CD4-positive, alpha-beta T cell (primary cell): ENCODE results near the gene ITGA2. TPM values are rescaled to one million over a fixed set of nuclear protein-coding genes. Genes with fewer than 3 reads are reported as not detected.

Source experiments
- ATAC-seq: fragments of 200-7000 bp; cut with Tn5 transposase; one replicate; pipeline ENCODE4 v1.10.0; 2022; ENCODE audit warnings: mild to moderate bottlenecking; ENCODE audit not compliant: poor library complexity
- CTCF ChIA-PET: fragments of 350-600 bp; sonication (Branson Sonifier 250); formaldehyde crosslinking; loops from one replicate; lab custom pipeline; 2021; ENCODE audit warnings: antibody characterized with exemption, inconsistent platforms; lab: Charles Lee
- POLR2A ChIA-PET: fragments of 350-600 bp; sonication (Branson Sonifier 250); formaldehyde crosslinking; loops from one replicate; lab custom pipeline; 2021; ENCODE audit warnings: antibody characterized with exemption, inconsistent platforms; lab: Charles Lee
- DNase-seq, 14 experiments: peaks; one replicate each; pipeline ENCODE4 v3.0.0-alpha.2; 2013 to 2020; ENCODE audit warnings: mixed read lengths in 2 of 14
- H3K27ac ChIP-seq, 2 donors: one replicate each; pipeline versions ENCODE4 v1.5.1 to v1.7.0; 2013; ENCODE audit warnings: low read length in 2 of 2, low read depth in 1 of 2, mild to moderate bottlenecking in 1 of 2
- H3K27me3 ChIP-seq, 2 experiments: 1 replicate in 1 of 2; 2 replicates in 1 of 2; pipeline versions ENCODE4 v1.6.1 to v1.7.0; 2013; ENCODE audit warnings: low read length in 2 of 2, control low read depth in 1 of 2, mild to moderate bottlenecking in 1 of 2, moderate library complexity in 1 of 2; ENCODE audit not compliant: insufficient read depth in 2 of 2, control insufficient read depth in 1 of 2
- H3K36me3 ChIP-seq: one replicate; pipeline ENCODE4 v1.6.1; 2013; ENCODE audit warnings: low read length, control low read depth; ENCODE audit not compliant: insufficient read depth
- H3K4me1 ChIP-seq: one replicate; pipeline ENCODE4 v1.6.1; 2013; ENCODE audit warnings: low read length, control low read depth; ENCODE audit not compliant: insufficient read depth
- H3K4me3 ChIP-seq: one replicate; pipeline ENCODE4 v1.5.1; 2013; ENCODE audit warnings: mild to moderate bottlenecking, low read length, moderate library complexity
- H3K9me3 ChIP-seq, 2 experiments: 1 replicate in 1 of 2; 2 replicates in 1 of 2; pipeline versions ENCODE4 v1.6.1 to v1.7.0; 2013; ENCODE audit warnings: low read length in 2 of 2, mild to moderate bottlenecking in 2 of 2, control low read depth in 1 of 2, moderate library complexity in 1 of 2; ENCODE audit not compliant: control insufficient read depth in 1 of 2, insufficient read depth in 1 of 2
- H3K27ac Mint-ChIP-seq: one replicate; pipeline ENCODE4 v1.8.0; 2020; ENCODE audit warnings: mixed read lengths
- H3K27me3 Mint-ChIP-seq: one replicate; pipeline ENCODE4 v1.8.0; 2021; ENCODE audit warnings: mixed read lengths
- H3K36me3 Mint-ChIP-seq: one replicate; pipeline ENCODE4 v1.8.0; 2021; ENCODE audit warnings: low read depth, mixed read lengths
- H3K4me1 Mint-ChIP-seq: one replicate; pipeline ENCODE4 v1.8.0; 2021; ENCODE audit warnings: low read depth, mixed read lengths
- H3K4me3 Mint-ChIP-seq: one replicate; pipeline ENCODE4 v1.8.0; 2020; ENCODE audit warnings: mild to moderate bottlenecking, mixed read lengths
- H3K9me3 Mint-ChIP-seq: one replicate; pipeline ENCODE4 v1.8.0; 2020; ENCODE audit warnings: mixed read lengths
- CTCF ChIP-seq: fragments of 200-600 bp; IDR thresholded peaks from one replicate; pipeline ENCODE4 v1.8.0; 2022; ENCODE audit warnings: antibody characterized with exemption, mild to moderate bottlenecking
- intact Hi-C, 2 experiments: fragments of 100-400 bp; cut with DNase I in 1 of 2; cut with micrococcal nuclease in 1 of 2; formaldehyde crosslinking; loops; one replicate each; pipeline versions ENCODE4 v1.15.1 to v1.9.0; 2023 to 2025; cut with DNase I, micrococcal nuclease
- total RNA-seq, 174 experiments: library from RNA in 2 of 174; stranded (reverse) in 2 of 174; gene quantifications; one replicate each; pipeline ENCODE4 v1.2.3 and lab custom pipeline; 2021 to 2026

The ITGA2 gene
- total RNA-seq, 2 experiments from 2014 or later, result 0.03 to 0.11 TPM

- no peak overlapping the region for H3K4me3 ChIP-seq
- H3K4me1 ChIP-seq, result no peaks in the 10 kb centered on the region
- ChIA-PET POLR2A (no interaction called here), CTCF (no interaction called here)
- TF ChIP-seq CTCF, result no peak
- Mint-ChIP-seq H3K9me3 (no peaks in the 10 kb centered on the region), H3K27me3 (peaks cover 5% of the 10 kb centered on the region), H3K36me3 (no peaks in the 10 kb centered on the region), H3K4me3 (no peak overlapping the region), H3K27ac (no peak overlapping the region), H3K4me1 (no peaks in the 10 kb centered on the region)
- DNase-seq (no peak), ATAC-seq (no peak)
- H3K9me3 ChIP-seq, result no peaks in the 10 kb centered on the region
- H3K27ac ChIP-seq, result no peak overlapping the region
- H3K27me3 ChIP-seq, result no peaks in the 10 kb centered on the region
- intact Hi-C loops, result loop anchor here in 1 of 2 experiments (10.0 kb wide), 1 partner anchor 1101 kb away; no protein-coding TSS in a partner anchor
- H3K36me3 ChIP-seq, result no peaks in the 10 kb centered on the region
Observed at GRCh38 chr5:53123702-53124101, 134.6 kb downstream of the ITGA2 start.

- Histone ChIP-seq H3K4me1 (no peaks in the 10 kb centered on the region), H3K27me3 (no peaks in the 10 kb centered on the region), H3K27ac (no peak overlapping the region), H3K4me3 (no peak overlapping the region), H3K36me3 (no peaks in the 10 kb centered on the region), H3K9me3 (no peaks in the 10 kb centered on the region)
- ChIA-PET CTCF (no interaction called here), POLR2A (no interaction called here)
- DNase-seq (no peak), ATAC-seq (no peak)
- Mint-ChIP-seq H3K4me1 (no peaks in the 10 kb centered on the region), H3K36me3 (no peaks in the 10 kb centered on the region), H3K4me3 (no peak overlapping the region), H3K27me3 (peaks cover 5% of the 10 kb centered on the region), H3K9me3 (no peaks in the 10 kb centered on the region), H3K27ac (no peak overlapping the region)
- TF ChIP-seq CTCF, result no peak
- intact Hi-C loops, result loop anchor here in 1 of 2 experiments (10.0 kb wide), 1 partner anchor 1098 kb away; no protein-coding TSS in a partner anchor
Observed at GRCh38 chr5:53126521-53126920, 137.4 kb downstream of the ITGA2 start.

- Mint-ChIP-seq H3K4me3 (no peak overlapping the region), H3K27ac (no peak overlapping the region), H3K36me3 (no peaks in the 10 kb centered on the region), H3K4me1 (no peaks in the 10 kb centered on the region), H3K27me3 (peaks cover 5% of the 10 kb centered on the region), H3K9me3 (no peaks in the 10 kb centered on the region)
- Histone ChIP-seq H3K4me1 (no peaks in the 10 kb centered on the region), H3K27ac (no peak overlapping the region), H3K4me3 (no peak overlapping the region), H3K9me3 (no peaks in the 10 kb centered on the region), H3K36me3 (no peaks in the 10 kb centered on the region), H3K27me3 (no peaks in the 10 kb centered on the region)
- ATAC-seq (no peak), DNase-seq (no peak)
- intact Hi-C loops, result loop anchor here in 1 of 2 experiments (10.0 kb wide), 1 partner anchor 1098 kb away; no protein-coding TSS in a partner anchor
- TF ChIP-seq CTCF, result no peak
- ChIA-PET CTCF (no interaction called here), POLR2A (no interaction called here)
Observed at GRCh38 chr5:53127107-53127506, 138.0 kb downstream of the ITGA2 start.
